Endothelial cell of umbilical vein (primary cell): ENCODE data around the gene TNFAIP8L3. TPM values are rescaled to one million over a fixed set of nuclear protein-coding genes. Genes with fewer than 3 reads are reported as not detected.
"Not testable (repeated sequence)": the region's sequence is repeated elsewhere in the genome, so short reads cannot be mapped to it uniquely, and the experiment has no call there.

Experiments
- BruUV-seq: library from RNA; stranded (reverse); fragments of 400-500 nt; replicated peaks from 2 replicates; lab custom pipeline; 2021; lab: Mats Ljungman, UMichigan
- CTCF ChIA-PET: fragments of 300-600, 350-600 bp; sonication (Branson Sonifier 250); formaldehyde crosslinking; loops from one replicate; lab custom pipeline; 2021; ENCODE audit warnings: antibody characterized with exemption, inconsistent platforms; lab: Charles Lee
- POLR2A ChIA-PET: fragments of 300-600, 350-600 bp; sonication (Branson Sonifier 250); formaldehyde crosslinking; loops from one replicate; lab custom pipeline; 2021; ENCODE audit warnings: antibody characterized with exemption, inconsistent platforms; lab: Charles Lee
- DNase-seq: peaks from one replicate; pipeline ENCODE4 v3.0.0-alpha.2; 2011; ENCODE audit warnings: low read depth, low spot score
- FAIRE-seq: peaks from 2 replicates; lab custom pipeline; 2011; peaks lifted over from hg19 to GRCh38; lab: Jason Lieb, UNC
- H2AFZ ChIP-seq: 2 replicates; pipeline ENCODE4 v1.6.0; 2012; ENCODE audit warnings: low read depth, low read length, control low read depth, inconsistent platforms
- H3K27ac ChIP-seq: 2 replicates; pipeline ENCODE4 v1.5.1; 2011; ENCODE audit warnings: low read depth, mild to moderate bottlenecking, control low read depth, low read length, moderate library complexity; ENCODE audit not compliant: insufficient read depth
- H3K27me3 ChIP-seq, 2 experiments: 2 replicates each; pipeline versions ENCODE4 v1.6.0 to v1.6.1; 2011; ENCODE audit warnings: low read length in 2 of 2, mixed read lengths in 1 of 2; ENCODE audit not compliant: control insufficient read depth in 2 of 2, insufficient read depth in 2 of 2
- H3K36me3 ChIP-seq, 2 experiments: 2 replicates in 1 of 2; 3 replicates in 1 of 2; pipeline ENCODE4 v1.5.1; 2011; ENCODE audit warnings: low read length in 2 of 2, mild to moderate bottlenecking in 1 of 2, moderate library complexity in 1 of 2; ENCODE audit not compliant: control insufficient read depth in 2 of 2, insufficient read depth in 2 of 2; ENCODE audit errors: extremely low read depth in 1 of 2
- H3K4me1 ChIP-seq: 3 replicates; pipeline ENCODE4 v1.5.1; 2011; ENCODE audit warnings: mild to moderate bottlenecking, low read length; ENCODE audit not compliant: control insufficient read depth, insufficient read depth; ENCODE audit errors: extremely low read depth
- H3K4me2 ChIP-seq: 2 replicates; pipeline ENCODE4 v1.6.1; 2011; ENCODE audit warnings: low read length, control low read depth, mixed read lengths; ENCODE audit not compliant: insufficient read depth
- H3K4me3 ChIP-seq, 3 experiments: fragments of 200-600 bp in 1 of 3; sonication (generic), shearing (Covaris generic) in 1 of 3; replicated peaks in 1 of 3; 2 replicates each; pipeline ENCODE4 v1.5.1; 2011 to 2016; ENCODE audit warnings: control low read depth in 3 of 3, low read length in 3 of 3, mild to moderate bottlenecking in 2 of 3, inconsistent platforms in 1 of 3, low read depth in 1 of 3, moderate library complexity in 1 of 3; ENCODE audit not compliant: insufficient read depth in 1 of 3
- H3K79me2 ChIP-seq: 2 replicates; pipeline ENCODE4 v1.6.0; 2012; ENCODE audit warnings: low read length, inconsistent platforms; ENCODE audit not compliant: control insufficient read depth, insufficient read depth
- H3K9ac ChIP-seq: replicated peaks from 2 replicates; pipeline ENCODE3; 2011; ENCODE audit warnings: low read length, control low read depth; ENCODE audit not compliant: insufficient read depth; ENCODE audit errors: extremely low read depth
- H3K9me1 ChIP-seq: replicated peaks from 3 replicates; pipeline ENCODE4 v1.6.0; 2011; ENCODE audit warnings: mild to moderate bottlenecking, low read length; ENCODE audit not compliant: control insufficient read depth, insufficient read depth; ENCODE audit errors: extremely low read depth
- H3K9me3 ChIP-seq: replicated peaks from 2 replicates; pipeline ENCODE4 v1.5.1; 2012; ENCODE audit warnings: low read length, inconsistent platforms; ENCODE audit not compliant: control insufficient read depth, insufficient read depth
- H4K20me1 ChIP-seq: replicated peaks from 2 replicates; pipeline ENCODE3; 2011; ENCODE audit warnings: mild to moderate bottlenecking, low read length; ENCODE audit not compliant: control insufficient read depth, insufficient read depth; ENCODE audit errors: extremely low read depth
- EZH2 ChIP-seq: IDR thresholded peaks from 2 replicates; pipeline ENCODE4 v1.6.1; 2012; ENCODE audit warnings: borderline replicate concordance, low read depth, mild to moderate bottlenecking, moderate library complexity, low read length, inconsistent platforms; ENCODE audit not compliant: severe bottlenecking
- FOS ChIP-seq: IDR thresholded peaks from 2 replicates; pipeline ENCODE4 v1.6.1; 2011; ENCODE audit warnings: mild to moderate bottlenecking, low read length, moderate library complexity, borderline replicate concordance; ENCODE audit not compliant: insufficient read depth
- GATA2 ChIP-seq: IDR thresholded peaks from 2 replicates; pipeline ENCODE4 v1.7.0; 2011; ENCODE audit warnings: low read depth, mild to moderate bottlenecking, moderate library complexity, mixed read lengths, low read length; ENCODE audit not compliant: insufficient read length, insufficient read depth
- JUN ChIP-seq: IDR thresholded peaks from 2 replicates; pipeline ENCODE4 v1.6.1; 2011; ENCODE audit warnings: borderline replicate concordance, low read depth; ENCODE audit not compliant: insufficient read length, insufficient read depth
- MAX ChIP-seq: IDR thresholded peaks from 2 replicates; pipeline ENCODE4 v1.6.1; 2011; ENCODE audit not compliant: insufficient read depth, insufficient read length
- MYC ChIP-seq: IDR thresholded peaks from one replicate; pipeline ENCODE4 v1.6.1; 2011; ENCODE audit warnings: mild to moderate bottlenecking, low read depth, low read length
- POLR2A ChIP-seq: IDR thresholded peaks from 2 replicates; pipeline ENCODE4 v1.6.1; 2012; ENCODE audit warnings: low read depth, mild to moderate bottlenecking, control low read depth, low read length
- POLR2AphosphoS5 ChIP-seq: IDR thresholded peaks from 2 replicates; pipeline ENCODE4 v1.6.1; 2012; ENCODE audit warnings: low read depth, mild to moderate bottlenecking, control low read depth, low read length, moderate library complexity; ENCODE audit not compliant: insufficient read depth
- dilution Hi-C: fragments of 300-500 bp; cut with MboI; formaldehyde crosslinking; loops from one replicate; pipeline ENCODE4 v1.15.0; 2019; ENCODE audit warnings: low sequenced_read_pairs; ENCODE audit not compliant: extremely low pct_ligation_motif_present
- intact Hi-C: fragments of 100-400 bp; cut with micrococcal nuclease; formaldehyde crosslinking; loops from one replicate; pipeline ENCODE4 v1.10.0; 2022
- polyA plus RNA-seq, 4 experiments: library from polyadenylated mRNA; depleted of rRNA in 3 of 4; stranded (reverse) in 3 of 4; unstranded in 1 of 4; fragments of >200 nt; gene quantifications; 2 replicates each; pipeline versions ENCODE4 v1.2.1 to v1.2.3, GENCODE V29; 2011 to 2012; ENCODE audit warnings: missing spikeins in 1 of 4
- total RNA-seq: library from RNA; stranded (reverse); gene quantifications from 2 replicates; pipeline ENCODE4 v1.2.3, GENCODE V29; 2021
- TF ChIP-seq, protein P1 (sequence below), 2 donors: IDR thresholded peaks; 1 replicate in 1 of 2; 2 replicates in 1 of 2; pipeline ENCODE4 v1.5.1; 2011; ENCODE audit warnings: low read length in 2 of 2, mild to moderate bottlenecking in 2 of 2, moderate library complexity in 2 of 2, control low read depth in 1 of 2, inconsistent platforms in 1 of 2, low read depth in 1 of 2; ENCODE audit not compliant: insufficient read depth in 1 of 2; ENCODE audit errors: extremely low read depth in 1 of 2

The TNFAIP8L3 gene
- total and polyA plus RNA-seq, 2 donors (not counting 3 experiments of a cell fraction or from before 2014, with no cell fraction given) = 8.8 to 38.3 TPM

GRCh38 chr15:51038162-51038973 is 56.3 kb downstream of the TNFAIP8L3 start:
- Histone ChIP-seq H4K20me1 (no peaks in the 10 kb centered on the region), H3K27me3 (no peaks in the 10 kb centered on the region), H3K27ac (no peak overlapping the region), H3K4me3 (no peak overlapping the region), H3K36me3 (no peaks in the 10 kb centered on the region), H3K4me1 (no peaks in the 10 kb centered on the region), H3K4me2 (no peak overlapping the region), H3K9me3 (no peaks in the 10 kb centered on the region), H3K9ac (no peak overlapping the region), H3K9me1 (no peaks in the 10 kb centered on the region), H2AFZ (no peak overlapping the region), H3K79me2 (no peaks in the 10 kb centered on the region)
- ChIA-PET POLR2A (no interaction called here), CTCF (no interaction called here)
- TF ChIP-seq MYC = no peak
- TF ChIP-seq, protein P1, sequence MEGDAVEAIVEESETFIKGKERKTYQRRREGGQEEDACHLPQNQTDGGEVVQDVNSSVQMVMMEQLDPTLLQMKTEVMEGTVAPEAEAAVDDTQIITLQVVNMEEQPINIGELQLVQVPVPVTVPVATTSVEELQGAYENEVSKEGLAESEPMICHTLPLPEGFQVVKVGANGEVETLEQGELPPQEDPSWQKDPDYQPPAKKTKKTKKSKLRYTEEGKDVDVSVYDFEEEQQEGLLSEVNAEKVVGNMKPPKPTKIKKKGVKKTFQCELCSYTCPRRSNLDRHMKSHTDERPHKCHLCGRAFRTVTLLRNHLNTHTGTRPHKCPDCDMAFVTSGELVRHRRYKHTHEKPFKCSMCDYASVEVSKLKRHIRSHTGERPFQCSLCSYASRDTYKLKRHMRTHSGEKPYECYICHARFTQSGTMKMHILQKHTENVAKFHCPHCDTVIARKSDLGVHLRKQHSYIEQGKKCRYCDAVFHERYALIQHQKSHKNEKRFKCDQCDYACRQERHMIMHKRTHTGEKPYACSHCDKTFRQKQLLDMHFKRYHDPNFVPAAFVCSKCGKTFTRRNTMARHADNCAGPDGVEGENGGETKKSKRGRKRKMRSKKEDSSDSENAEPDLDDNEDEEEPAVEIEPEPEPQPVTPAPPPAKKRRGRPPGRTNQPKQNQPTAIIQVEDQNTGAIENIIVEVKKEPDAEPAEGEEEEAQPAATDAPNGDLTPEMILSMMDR (IDR thresholded peaks at IDR 0.05; ENCODE audit: extremely low read depth in 1 of 2, insufficient read depth in 1 of 2, low read depth in 1 of 2, low read length in 2 of 2) = no peak
- no peak for TF ChIP-seq MAX
- no peak for TF ChIP-seq POLR2AphosphoS5
- TF ChIP-seq FOS = no peak
- TF ChIP-seq POLR2A = no peak
- no peak for TF ChIP-seq EZH2
- TF ChIP-seq GATA2 = no peak
- TF ChIP-seq JUN = no peak
- FAIRE-seq (no peak), DNase-seq (no peak)
- BruUV-seq = no TSS peak
- dilution Hi-C loops (no loop called here), intact Hi-C loops (no loop called here)

GRCh38 chr15:51037474-51037873 is 57.2 kb downstream of the TNFAIP8L3 start:
- DNase-seq, H4K20me1 ChIP-seq, H3K27ac ChIP-seq, FAIRE-seq, POLR2A ChIA-PET, dilution Hi-C loops, H2AFZ ChIP-seq, H3K27me3 ChIP-seq, H3K4me2 ChIP-seq, CTCF ChIA-PET, H3K4me1 ChIP-seq, H3K79me2 ChIP-seq, H3K9ac ChIP-seq, H3K4me3 ChIP-seq, H3K9me3 ChIP-seq, BruUV-seq, H3K36me3 ChIP-seq, H3K9me1 ChIP-seq, intact Hi-C loops: not testable (repeated sequence)
